ENCODE data around the gene CACNA2D3.

Gene CACNA2D3

DNA sequence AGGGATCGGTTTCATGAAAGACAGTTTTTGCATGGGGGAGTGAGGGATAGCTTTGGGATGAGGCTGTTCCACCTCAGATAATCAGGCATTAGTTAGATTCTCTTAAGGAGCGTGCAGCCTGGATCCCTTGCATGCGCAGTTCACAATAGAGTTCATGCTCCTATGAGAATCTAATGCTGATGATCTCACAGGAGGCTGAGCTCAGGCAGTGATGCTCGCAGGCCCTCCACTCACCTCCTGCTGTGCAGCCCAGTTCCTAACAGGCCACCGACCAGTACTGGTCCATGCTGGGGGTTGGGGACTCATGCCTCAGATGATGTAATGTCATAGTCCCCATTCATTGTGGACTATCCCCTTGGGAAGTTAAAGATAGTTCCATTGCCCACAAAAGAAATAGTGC is 255.8 kb downstream of the CACNA2D3 start:
- no peak for TF ChIP-seq FOXP2 (optimal IDR thresholded peaks at IDR 0.05; ENCODE audit: borderline replicate concordance, extremely low read depth, extremely low read length, insufficient read depth)
- TF ChIP-seq, protein P1, sequence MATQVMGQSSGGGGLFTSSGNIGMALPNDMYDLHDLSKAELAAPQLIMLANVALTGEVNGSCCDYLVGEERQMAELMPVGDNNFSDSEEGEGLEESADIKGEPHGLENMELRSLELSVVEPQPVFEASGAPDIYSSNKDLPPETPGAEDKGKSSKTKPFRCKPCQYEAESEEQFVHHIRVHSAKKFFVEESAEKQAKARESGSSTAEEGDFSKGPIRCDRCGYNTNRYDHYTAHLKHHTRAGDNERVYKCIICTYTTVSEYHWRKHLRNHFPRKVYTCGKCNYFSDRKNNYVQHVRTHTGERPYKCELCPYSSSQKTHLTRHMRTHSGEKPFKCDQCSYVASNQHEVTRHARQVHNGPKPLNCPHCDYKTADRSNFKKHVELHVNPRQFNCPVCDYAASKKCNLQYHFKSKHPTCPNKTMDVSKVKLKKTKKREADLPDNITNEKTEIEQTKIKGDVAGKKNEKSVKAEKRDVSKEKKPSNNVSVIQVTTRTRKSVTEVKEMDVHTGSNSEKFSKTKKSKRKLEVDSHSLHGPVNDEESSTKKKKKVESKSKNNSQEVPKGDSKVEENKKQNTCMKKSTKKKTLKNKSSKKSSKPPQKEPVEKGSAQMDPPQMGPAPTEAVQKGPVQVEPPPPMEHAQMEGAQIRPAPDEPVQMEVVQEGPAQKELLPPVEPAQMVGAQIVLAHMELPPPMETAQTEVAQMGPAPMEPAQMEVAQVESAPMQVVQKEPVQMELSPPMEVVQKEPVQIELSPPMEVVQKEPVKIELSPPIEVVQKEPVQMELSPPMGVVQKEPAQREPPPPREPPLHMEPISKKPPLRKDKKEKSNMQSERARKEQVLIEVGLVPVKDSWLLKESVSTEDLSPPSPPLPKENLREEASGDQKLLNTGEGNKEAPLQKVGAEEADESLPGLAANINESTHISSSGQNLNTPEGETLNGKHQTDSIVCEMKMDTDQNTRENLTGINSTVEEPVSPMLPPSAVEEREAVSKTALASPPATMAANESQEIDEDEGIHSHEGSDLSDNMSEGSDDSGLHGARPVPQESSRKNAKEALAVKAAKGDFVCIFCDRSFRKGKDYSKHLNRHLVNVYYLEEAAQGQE (IDR thresholded peaks at IDR 0.05; ENCODE audit: insufficient read depth in 1 of 2, low read depth in 2 of 2, low read length in 2 of 2): no peak
- TF ChIP-seq SIN3A (IDR thresholded peaks at IDR 0.05; ENCODE audit: borderline replicate concordance, insufficient read depth, low read length): no peak
- no peak for TF ChIP-seq TAF1 (IDR thresholded peaks at IDR 0.05; ENCODE audit: borderline replicate concordance, insufficient read depth, low read length)
- TF ChIP-seq POLR2AphosphoS5 (IDR thresholded peaks at IDR 0.05; ENCODE audit: low read depth, low read length): no peak

- TF ChIP-seq, protein P1 (IDR thresholded peaks at IDR 0.05; ENCODE audit: insufficient read depth in 1 of 2, low read depth in 2 of 2, low read length in 2 of 2): no peak
- TF ChIP-seq SIN3A (IDR thresholded peaks at IDR 0.05; ENCODE audit: borderline replicate concordance, insufficient read depth, low read length): no peak
- TF ChIP-seq TAF1 (IDR thresholded peaks at IDR 0.05; ENCODE audit: borderline replicate concordance, insufficient read depth, low read length): no peak
Observed at GRCh38 chr3:54384279-54384678, 261.9 kb downstream of the CACNA2D3 start.

DNA sequence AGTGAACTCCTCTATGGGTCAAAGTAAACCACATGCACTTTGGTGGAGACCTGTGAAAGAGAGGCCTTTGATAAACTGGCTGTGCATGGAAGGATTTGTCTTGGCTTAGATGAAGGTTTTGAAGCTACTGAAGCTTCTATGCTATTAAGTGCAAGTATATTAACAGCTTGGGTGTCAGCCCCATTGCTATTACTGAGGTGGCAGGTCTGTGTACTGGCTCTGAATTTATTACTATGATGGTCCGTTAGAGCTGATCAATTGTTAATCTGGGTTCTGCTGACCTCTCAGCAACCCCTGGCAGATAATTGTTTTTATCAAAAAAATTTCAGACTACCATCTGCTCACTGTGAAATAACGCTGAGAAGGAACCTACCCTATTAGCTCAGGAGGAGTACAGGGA is 268.2 kb downstream of the CACNA2D3 start:
- TF ChIP-seq SIN3A (IDR thresholded peaks at IDR 0.05; ENCODE audit: borderline replicate concordance, insufficient read depth, low read length) (no peak), FOXP2 (optimal IDR thresholded peaks at IDR 0.05; ENCODE audit: borderline replicate concordance, extremely low read depth, extremely low read length, insufficient read depth) (no peak), POLR2AphosphoS5 (IDR thresholded peaks at IDR 0.05; ENCODE audit: low read depth, low read length) (no peak), TAF1 (IDR thresholded peaks at IDR 0.05; ENCODE audit: borderline replicate concordance, insufficient read depth, low read length) (no peak)
- TF ChIP-seq, protein P1 (IDR thresholded peaks at IDR 0.05; ENCODE audit: insufficient read depth in 1 of 2, low read depth in 2 of 2, low read length in 2 of 2): no peak

DNA sequence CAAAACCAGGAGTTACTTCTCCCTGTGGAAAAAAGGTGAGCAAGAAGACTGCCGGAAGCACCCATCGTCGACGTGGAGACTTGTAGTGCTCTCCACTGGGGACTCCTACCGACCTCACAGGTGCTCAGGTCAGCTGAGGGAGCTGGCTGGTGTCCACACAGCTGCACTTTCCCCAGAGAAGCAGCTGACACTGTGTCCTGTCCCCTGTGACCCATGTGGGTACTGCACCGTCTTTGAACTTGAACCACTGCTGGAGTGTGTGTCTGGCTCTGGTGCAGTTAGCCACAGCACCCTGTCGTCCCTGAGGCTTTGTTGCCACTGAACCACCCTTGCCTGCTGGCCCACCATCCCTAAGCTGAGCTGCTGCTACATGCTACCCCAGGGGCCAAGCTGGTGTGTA is 270.8 kb downstream of the CACNA2D3 start:
- TF ChIP-seq SIN3A (IDR thresholded peaks at IDR 0.05; ENCODE audit: borderline replicate concordance, insufficient read depth, low read length) (no peak), POLR2AphosphoS5 (IDR thresholded peaks at IDR 0.05; ENCODE audit: low read depth, low read length) (no peak), TAF1 (IDR thresholded peaks at IDR 0.05; ENCODE audit: borderline replicate concordance, insufficient read depth, low read length) (no peak), FOXP2 (optimal IDR thresholded peaks at IDR 0.05; ENCODE audit: borderline replicate concordance, extremely low read depth, extremely low read length, insufficient read depth) (no peak)
- TF ChIP-seq, protein P1 (IDR thresholded peaks at IDR 0.05; ENCODE audit: insufficient read depth in 1 of 2, low read depth in 2 of 2, low read length in 2 of 2): no peak

DNA sequence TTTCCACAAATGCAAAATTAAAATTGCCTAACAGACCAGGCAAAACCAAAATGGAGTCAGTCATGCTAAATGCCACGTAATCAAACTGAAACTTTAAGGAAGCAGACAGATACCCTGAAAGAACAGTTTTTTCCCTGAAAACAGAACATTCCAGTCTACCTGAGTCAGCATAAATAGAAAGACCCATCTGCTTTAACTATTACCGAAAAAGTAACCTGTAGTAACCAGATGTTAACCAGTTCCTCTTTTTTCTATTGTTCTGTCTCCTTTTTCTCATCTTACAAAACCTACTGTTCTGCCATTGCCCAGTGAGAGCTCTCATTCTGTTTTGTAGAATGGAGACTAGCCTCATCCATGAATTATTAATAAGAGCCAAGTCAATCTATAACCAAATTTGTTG is 286.0 kb downstream of the CACNA2D3 start:
- TF ChIP-seq POLR2AphosphoS5 (IDR thresholded peaks at IDR 0.05; ENCODE audit: low read depth, low read length): no peak
- TF ChIP-seq, protein P1 (IDR thresholded peaks at IDR 0.05; ENCODE audit: insufficient read depth in 1 of 2, low read depth in 2 of 2, low read length in 2 of 2): no peak
- TF ChIP-seq FOXP2 (optimal IDR thresholded peaks at IDR 0.05; ENCODE audit: borderline replicate concordance, extremely low read depth, extremely low read length, insufficient read depth): no peak
- no peak for TF ChIP-seq TAF1 (IDR thresholded peaks at IDR 0.05; ENCODE audit: borderline replicate concordance, insufficient read depth, low read length)
- no peak for TF ChIP-seq SIN3A (IDR thresholded peaks at IDR 0.05; ENCODE audit: borderline replicate concordance, insufficient read depth, low read length)
